ENCODE results near the gene ADARB2.

The ADARB2 gene

GRCh38 chr10:1242975-1243374 lies 494.4 kb downstream of the ADARB2 start:
- H3K4me3 ChIP-seq (ENCODE audit: severe bottlenecking), result no peak overlapping the region
- H3K4me1 ChIP-seq (ENCODE audit: insufficient read depth, poor library complexity, severe bottlenecking), result no peaks in the 10 kb centered on the region
- H3K36me3 ChIP-seq (ENCODE audit: low read depth), result no peaks in the 10 kb centered on the region
- no peak for TF ChIP-seq CTCF (IDR thresholded peaks at IDR 0.05; ENCODE audit: poor library complexity, severe bottlenecking)
- no peaks in the 10 kb centered on the region for H3K27me3 ChIP-seq (ENCODE audit: insufficient read depth, poor library complexity, severe bottlenecking)
- no peaks in the 10 kb centered on the region for H3K9me3 ChIP-seq (ENCODE audit: severe bottlenecking)
- ATAC-seq (ENCODE audit: low read depth), result no peak
- no peak for DNase-seq (ENCODE audit: low spot score)
- H3K27ac ChIP-seq (ENCODE audit: poor library complexity, severe bottlenecking), result no peak overlapping the region

- Histone ChIP-seq H3K27me3 (ENCODE audit: insufficient read depth, poor library complexity, severe bottlenecking) (no peaks in the 10 kb centered on the region), H3K9me3 (ENCODE audit: severe bottlenecking) (no peaks in the 10 kb centered on the region), H3K4me3 (ENCODE audit: severe bottlenecking) (no peak overlapping the region), H3K27ac (ENCODE audit: poor library complexity, severe bottlenecking) (no peak overlapping the region), H3K36me3 (ENCODE audit: low read depth) (no peaks in the 10 kb centered on the region), H3K4me1 (ENCODE audit: insufficient read depth, poor library complexity, severe bottlenecking) (no peaks in the 10 kb centered on the region)
- no peak for ATAC-seq (ENCODE audit: low read depth)
- no peak for TF ChIP-seq CTCF (IDR thresholded peaks at IDR 0.05; ENCODE audit: poor library complexity, severe bottlenecking)
- DNase-seq (ENCODE audit: low spot score), result no peak
Observed at GRCh38 chr10:1241973-1242935, 495.1 kb downstream of the ADARB2 start.

- Histone ChIP-seq H3K4me3 (ENCODE audit: severe bottlenecking) (no peak overlapping the region), H3K4me1 (ENCODE audit: insufficient read depth, poor library complexity, severe bottlenecking) (no peaks in the 10 kb centered on the region), H3K36me3 (ENCODE audit: low read depth) (no peaks in the 10 kb centered on the region), H3K27me3 (ENCODE audit: insufficient read depth, poor library complexity, severe bottlenecking) (no peaks in the 10 kb centered on the region), H3K27ac (ENCODE audit: poor library complexity, severe bottlenecking) (no peak overlapping the region), H3K9me3 (ENCODE audit: severe bottlenecking) (no peaks in the 10 kb centered on the region)
- ATAC-seq (ENCODE audit: low read depth), result no peak
- TF ChIP-seq CTCF (IDR thresholded peaks at IDR 0.05; ENCODE audit: poor library complexity, severe bottlenecking), result no peak
- DNase-seq (ENCODE audit: low spot score), result no peak
Observed at GRCh38 chr10:1241322-1241890, 495.9 kb downstream of the ADARB2 start.

- ATAC-seq (ENCODE audit: low read depth), result 0 out of 3 replicates have a peak, but pooled peaks have one; percentile 23
- no peak overlapping the region for H3K27ac ChIP-seq (ENCODE audit: poor library complexity, severe bottlenecking)
- H3K4me3 ChIP-seq (ENCODE audit: severe bottlenecking), result no peak overlapping the region
Observed at GRCh38 chr10:1240341-1240775, 497.0 kb downstream of the ADARB2 start.

More at GRCh38 chr10:1240341-1240775, 497.0 kb downstream of the ADARB2 start:
- H3K27me3 ChIP-seq (ENCODE audit: insufficient read depth, poor library complexity, severe bottlenecking), result no peaks in the 10 kb centered on the region
- H3K4me1 ChIP-seq (ENCODE audit: insufficient read depth, poor library complexity, severe bottlenecking), result no peaks in the 10 kb centered on the region
- DNase-seq (ENCODE audit: low spot score), result no peak
- no peaks in the 10 kb centered on the region for H3K36me3 ChIP-seq (ENCODE audit: low read depth)
- no peak for TF ChIP-seq CTCF (IDR thresholded peaks at IDR 0.05; ENCODE audit: poor library complexity, severe bottlenecking)
- H3K9me3 ChIP-seq (ENCODE audit: severe bottlenecking), result no peaks in the 10 kb centered on the region

Data from RWPE2 (cell line).